OCI-LY7 (cell line): Measurements from ENCODE around the gene ECI2. TPM values are rescaled to one million over a fixed set of nuclear protein-coding genes. Genes with fewer than 3 reads are reported as not detected.

Experiments
- BruUV-seq: library from RNA; stranded (reverse); fragments of 400-500 nt; replicated peaks from 2 replicates; lab custom pipeline; 2021; lab: Mats Ljungman, UMichigan
- CTCF ChIA-PET: fragments of 300-600 bp; sonication (Branson Sonifier 250); formaldehyde crosslinking; loops from one replicate; lab custom pipeline; 2022; ENCODE audit warnings: antibody characterized with exemption; ENCODE audit not compliant: unreplicated experiment; lab: Charles Lee
- POLR2A ChIA-PET: fragments of 300-600 bp; sonication (Branson Sonifier 250); formaldehyde crosslinking; loops from one replicate; lab custom pipeline; 2022; ENCODE audit warnings: antibody characterized with exemption; lab: Charles Lee
- DNase-seq: peaks from one replicate; pipeline ENCODE4 v3.0.0-alpha.2; 2015; ENCODE audit warnings: low spot score
- H2AFZ ChIP-seq: fragments of 200-600 bp; sonication (generic), shearing (Covaris generic); 2 replicates; pipeline ENCODE4 v1.6.1; 2014; ENCODE audit warnings: mild to moderate bottlenecking, antibody characterized with exemption, low read length, moderate library complexity
- H3K27ac ChIP-seq: fragments of 200-600 bp; sonication (generic); 2 replicates; pipeline ENCODE4 v1.5.1; 2014; ENCODE audit warnings: mixed run types, low read depth, mild to moderate bottlenecking, moderate library complexity, low read length, inconsistent platforms; ENCODE audit not compliant: poor library complexity, severe bottlenecking
- H3K36me3 ChIP-seq: fragments of 200-600 bp; sonication (generic); 2 replicates; pipeline ENCODE4 v1.6.1; 2014; ENCODE audit warnings: mild to moderate bottlenecking, antibody characterized with exemption, low read length, moderate library complexity, mixed read lengths; ENCODE audit not compliant: insufficient read depth
- H3K4me1 ChIP-seq: fragments of 200-600 bp; sonication (generic); 2 replicates; pipeline ENCODE4 v1.5.1; 2014; ENCODE audit warnings: mild to moderate bottlenecking, low read length; ENCODE audit not compliant: insufficient read depth, poor library complexity, severe bottlenecking
- H3K4me2 ChIP-seq: fragments of 200-600 bp; sonication (generic); 2 replicates; pipeline ENCODE4 v1.6.1; 2014; ENCODE audit warnings: mild to moderate bottlenecking, low read length
- H3K4me3 ChIP-seq: fragments of 200-600 bp; sonication (generic); 2 replicates; pipeline ENCODE4 v1.5.1; 2014; ENCODE audit warnings: mild to moderate bottlenecking, low read depth, low read length; ENCODE audit not compliant: poor library complexity, severe bottlenecking
- H3K79me2 ChIP-seq: fragments of 200-600 bp; sonication (generic); 2 replicates; pipeline ENCODE4 v1.6.1; 2016; ENCODE audit warnings: low read depth, mild to moderate bottlenecking, low read length, moderate library complexity, mixed read lengths; ENCODE audit not compliant: insufficient read depth
- H3K9me2 ChIP-seq: fragments of 200-600 bp; sonication (generic); 2 replicates; pipeline ENCODE4 v1.6.1; 2016; ENCODE audit warnings: mild to moderate bottlenecking, low read length, mixed read lengths; ENCODE audit not compliant: insufficient read depth
- H3K9me3 ChIP-seq: fragments of 200-600 bp; sonication (generic); 2 replicates; pipeline ENCODE4 v1.6.1; 2014; ENCODE audit warnings: mild to moderate bottlenecking, mixed run types, low read length, mixed read lengths
- H4K20me1 ChIP-seq: fragments of 200-600 bp; sonication (generic); 2 replicates; pipeline ENCODE4 v1.6.1; 2014; ENCODE audit warnings: mild to moderate bottlenecking, antibody characterized with exemption, low read length, moderate library complexity, mixed read lengths; ENCODE audit not compliant: insufficient read depth
- EZH2phosphoT487 ChIP-seq: fragments of 200-600 bp; sonication (generic); IDR thresholded peaks from 2 replicates; pipeline ENCODE4 v1.6.1; 2018; ENCODE audit warnings: low read depth, borderline replicate concordance, mild to moderate bottlenecking, mixed run types, antibody characterized with exemption, low read length, moderate library complexity, mixed read lengths
- intact Hi-C: fragments of 100-400 bp; cut with micrococcal nuclease; formaldehyde crosslinking; loops from one replicate; pipeline ENCODE4 v1.10.0; 2022; ENCODE audit not compliant: unreplicated experiment
- total RNA-seq, 2 experiments: library from RNA; depleted of rRNA in 1 of 2; stranded (reverse); fragments of >200 nt in 1 of 2; shearing (Covaris generic) in 1 of 2; gene quantifications; 2 replicates each; pipeline ENCODE4 v1.2.3, GENCODE V29; 2014 to 2022
- TF ChIP-seq, protein P1 (sequence below): fragments of 200-600 bp; sonication (generic); conservative IDR thresholded peaks from 2 replicates; pipeline ENCODE4 v1.5.1; 2014; ENCODE audit warnings: mild to moderate bottlenecking, antibody characterized with exemption, low read length, moderate library complexity, mixed read lengths

The ECI2 gene
- total RNA-seq, 2 experiments from 2014 or later: 49.3 to 50.4 TPM

GRCh38 chr6:4139272-4139671 lies 3.9 kb upstream of the ECI2 start:
- H3K4me3 ChIP-seq: no peak overlapping the region
- peak overlapping the region; percentile 79; the same call in 1 of the 2 replicates for H2AFZ ChIP-seq
- H3K4me2 ChIP-seq: peak overlapping the region; percentile 56; the same call in 1 of the 2 replicates
- intact Hi-C loops: loop anchor here (5.0 to 10.0 kb wide), 4 partner anchors 646 to 1372 kb away; partner anchors contain the start of gene WRNIP1
- no peaks in the 10 kb centered on the region for H4K20me1 ChIP-seq
- POLR2A ChIA-PET: interaction anchor here (0.6 kb wide), 2 partner anchors 906 to 1085 kb away, joined by 3 read pairs; no protein-coding TSS in a partner anchor
- no TSS peak for BruUV-seq
- no peak overlapping the region for H3K27ac ChIP-seq
- TF ChIP-seq, protein P1, sequence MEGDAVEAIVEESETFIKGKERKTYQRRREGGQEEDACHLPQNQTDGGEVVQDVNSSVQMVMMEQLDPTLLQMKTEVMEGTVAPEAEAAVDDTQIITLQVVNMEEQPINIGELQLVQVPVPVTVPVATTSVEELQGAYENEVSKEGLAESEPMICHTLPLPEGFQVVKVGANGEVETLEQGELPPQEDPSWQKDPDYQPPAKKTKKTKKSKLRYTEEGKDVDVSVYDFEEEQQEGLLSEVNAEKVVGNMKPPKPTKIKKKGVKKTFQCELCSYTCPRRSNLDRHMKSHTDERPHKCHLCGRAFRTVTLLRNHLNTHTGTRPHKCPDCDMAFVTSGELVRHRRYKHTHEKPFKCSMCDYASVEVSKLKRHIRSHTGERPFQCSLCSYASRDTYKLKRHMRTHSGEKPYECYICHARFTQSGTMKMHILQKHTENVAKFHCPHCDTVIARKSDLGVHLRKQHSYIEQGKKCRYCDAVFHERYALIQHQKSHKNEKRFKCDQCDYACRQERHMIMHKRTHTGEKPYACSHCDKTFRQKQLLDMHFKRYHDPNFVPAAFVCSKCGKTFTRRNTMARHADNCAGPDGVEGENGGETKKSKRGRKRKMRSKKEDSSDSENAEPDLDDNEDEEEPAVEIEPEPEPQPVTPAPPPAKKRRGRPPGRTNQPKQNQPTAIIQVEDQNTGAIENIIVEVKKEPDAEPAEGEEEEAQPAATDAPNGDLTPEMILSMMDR: no peak
- TF ChIP-seq EZH2phosphoT487: no peak
- H3K9me2 ChIP-seq: no peaks in the 10 kb centered on the region
- peaks cover 39% of the 10 kb centered on the region for H3K4me1 ChIP-seq
- H3K79me2 ChIP-seq: peaks cover 7% of the 10 kb centered on the region; the same call in 1 of the 2 replicates
- CTCF ChIA-PET: no interaction called here
- 0 out of 2 replicates have a peak, but pooled peaks cover 4% of the 10 kb centered on the region for H3K9me3 ChIP-seq
- DNase-seq: no peak
- no peaks in the 10 kb centered on the region for H3K36me3 ChIP-seq

DNA sequence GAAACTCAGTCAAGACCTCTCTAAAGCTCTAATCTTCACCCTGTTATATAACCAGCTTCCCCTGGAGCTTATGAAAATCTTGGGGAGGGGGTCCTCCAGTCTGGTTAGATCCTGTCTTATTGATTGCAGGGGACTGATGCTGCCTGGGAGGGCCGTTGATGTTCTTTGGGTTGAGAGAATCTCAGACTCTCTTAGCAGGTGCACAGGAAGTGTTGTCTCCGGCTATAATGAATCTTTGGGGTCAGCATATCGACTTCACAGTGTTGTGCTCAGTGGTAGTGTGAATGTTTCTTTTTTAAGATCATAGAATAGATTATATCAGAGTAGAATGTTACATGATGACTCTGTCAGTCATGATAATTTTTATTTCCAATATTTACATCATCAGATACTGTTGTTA lies 2.8 kb upstream of the ECI2 start:
- ChIA-PET CTCF (interaction anchor here (1.5 to 1.6 kb wide), 2 partner anchors 15 to 117 kb away, joined by 4 to 6 read pairs; a partner anchor contains a TSS), POLR2A (interaction anchor here (1.1 to 2.6 kb wide), 4 partner anchors 15 to 120 kb away, joined by 3 to 16 read pairs (median 8); a partner anchor contains a TSS)
- peak; percentile 60 for DNase-seq
- peak overlapping the region; percentile 55 for H3K27ac ChIP-seq
- H3K36me3 ChIP-seq: peaks cover 5% of the 10 kb centered on the region
- 0 out of 2 replicates have a peak, but pooled peaks cover 4% of the 10 kb centered on the region for H3K9me3 ChIP-seq
- BruUV-seq: no TSS peak
- intact Hi-C loops: loop anchor here (5.0 to 10.0 kb wide), 4 partner anchors 647 to 1371 kb away; partner anchors contain the start of gene WRNIP1
- H3K4me2 ChIP-seq: peak overlapping the region; percentile 56
- H3K4me3 ChIP-seq: peak overlapping the region; percentile 15
- no peaks in the 10 kb centered on the region for H3K9me2 ChIP-seq
- peak overlapping the region; percentile 79; the same call in 1 of the 2 replicates for H2AFZ ChIP-seq
- peaks cover 14% of the 10 kb centered on the region; the same call in 1 of the 2 replicates for H3K79me2 ChIP-seq
- no peak for TF ChIP-seq EZH2phosphoT487
- no peaks in the 10 kb centered on the region for H4K20me1 ChIP-seq
- H3K4me1 ChIP-seq: peaks cover 46% of the 10 kb centered on the region

DNA sequence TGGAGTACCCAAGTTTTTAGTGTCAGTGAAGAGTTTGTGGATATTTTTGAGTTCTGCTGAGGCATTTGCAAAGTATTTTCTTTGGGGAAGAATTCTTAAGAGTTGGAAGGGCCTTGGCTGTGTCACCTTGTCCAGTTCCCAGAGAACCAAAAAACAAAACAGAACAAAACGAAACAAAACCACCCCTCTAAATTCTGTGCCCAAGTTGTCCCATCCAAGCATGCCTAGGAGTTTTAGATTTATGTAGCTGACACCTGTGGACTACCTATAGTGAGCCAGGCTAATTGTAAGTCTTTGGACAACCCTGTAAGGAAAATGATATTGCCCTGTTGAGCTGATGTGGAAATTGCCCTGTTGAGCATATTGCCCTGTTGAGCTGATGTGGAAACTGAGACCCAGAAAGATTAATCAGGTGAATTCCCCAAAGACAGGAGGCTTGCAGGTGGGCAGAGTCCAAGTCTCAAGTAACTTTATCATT lies 1.0 kb upstream of the ECI2 start:
- TF ChIP-seq, protein P1: no peak
- TF ChIP-seq EZH2phosphoT487: no peak
- BruUV-seq: no TSS peak
- peak overlapping the region; percentile 58; the same call in 1 of the 2 replicates for H2AFZ ChIP-seq
- peak overlapping the region; percentile 73 for H3K4me3 ChIP-seq
- intact Hi-C loops: loop anchor here (5.0 to 10.0 kb wide), 4 partner anchors 648 to 1369 kb away; partner anchors contain the start of gene WRNIP1
- H3K27ac ChIP-seq: peak overlapping the region; percentile 57
- POLR2A ChIA-PET: interaction anchor here (0.7 to 2.6 kb wide), 7 partner anchors 12 to 1049 kb away, joined by 3 to 16 read pairs (median 4); a partner anchor contains a TSS
- DNase-seq: peak; percentile 21
- peaks cover 46% of the 10 kb centered on the region for H3K4me1 ChIP-seq
- CTCF ChIA-PET: no interaction called here
- H3K9me2 ChIP-seq: no peaks in the 10 kb centered on the region
- peaks cover 14% of the 10 kb centered on the region; the same call in 1 of the 2 replicates for H3K79me2 ChIP-seq
- peaks cover 23% of the 10 kb centered on the region for H3K36me3 ChIP-seq
- H4K20me1 ChIP-seq: no peaks in the 10 kb centered on the region
- peak overlapping the region; percentile 88 for H3K4me2 ChIP-seq
- peaks cover 12% of the 10 kb centered on the region; the same call in 1 of the 2 replicates for H3K9me3 ChIP-seq
